ENCODE data around the gene PSMB7.

DNA sequence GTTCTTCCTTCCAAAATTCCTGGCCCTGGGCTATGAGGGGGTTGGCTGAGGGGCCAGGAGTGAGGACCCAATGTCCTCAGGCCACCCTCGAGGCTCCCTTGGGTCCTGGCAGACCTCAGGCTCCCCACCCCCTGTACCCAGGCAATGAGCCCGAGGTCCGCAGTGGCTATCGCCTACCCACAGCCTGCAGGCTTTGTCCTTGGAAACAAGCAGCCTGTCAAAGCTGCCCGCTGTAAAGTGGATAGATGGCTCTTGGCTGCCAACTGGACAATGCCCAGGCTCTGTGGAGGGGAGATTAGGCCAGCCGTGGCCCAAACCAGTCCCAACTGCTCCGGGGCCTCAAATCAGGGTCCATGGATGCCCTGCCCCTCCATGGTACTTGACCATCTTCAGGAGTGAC, 32.8 kb upstream of the PSMB7 start:
- TF ChIP-seq, protein P1, sequence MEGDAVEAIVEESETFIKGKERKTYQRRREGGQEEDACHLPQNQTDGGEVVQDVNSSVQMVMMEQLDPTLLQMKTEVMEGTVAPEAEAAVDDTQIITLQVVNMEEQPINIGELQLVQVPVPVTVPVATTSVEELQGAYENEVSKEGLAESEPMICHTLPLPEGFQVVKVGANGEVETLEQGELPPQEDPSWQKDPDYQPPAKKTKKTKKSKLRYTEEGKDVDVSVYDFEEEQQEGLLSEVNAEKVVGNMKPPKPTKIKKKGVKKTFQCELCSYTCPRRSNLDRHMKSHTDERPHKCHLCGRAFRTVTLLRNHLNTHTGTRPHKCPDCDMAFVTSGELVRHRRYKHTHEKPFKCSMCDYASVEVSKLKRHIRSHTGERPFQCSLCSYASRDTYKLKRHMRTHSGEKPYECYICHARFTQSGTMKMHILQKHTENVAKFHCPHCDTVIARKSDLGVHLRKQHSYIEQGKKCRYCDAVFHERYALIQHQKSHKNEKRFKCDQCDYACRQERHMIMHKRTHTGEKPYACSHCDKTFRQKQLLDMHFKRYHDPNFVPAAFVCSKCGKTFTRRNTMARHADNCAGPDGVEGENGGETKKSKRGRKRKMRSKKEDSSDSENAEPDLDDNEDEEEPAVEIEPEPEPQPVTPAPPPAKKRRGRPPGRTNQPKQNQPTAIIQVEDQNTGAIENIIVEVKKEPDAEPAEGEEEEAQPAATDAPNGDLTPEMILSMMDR (IDR thresholded peaks at IDR 0.05) = no peak
- no peak for TF ChIP-seq IRF2 (CRISPR knock-in tag; IDR thresholded peaks at IDR 0.05; ENCODE audit: borderline replicate concordance, low read depth)
- TF ChIP-seq EMX1 (CRISPR knock-in tag; IDR thresholded peaks at IDR 0.05) = no peak
- TF ChIP-seq ZNF121 (CRISPR knock-in tag; IDR thresholded peaks at IDR 0.05) = no peak
- TF ChIP-seq, protein P2, sequence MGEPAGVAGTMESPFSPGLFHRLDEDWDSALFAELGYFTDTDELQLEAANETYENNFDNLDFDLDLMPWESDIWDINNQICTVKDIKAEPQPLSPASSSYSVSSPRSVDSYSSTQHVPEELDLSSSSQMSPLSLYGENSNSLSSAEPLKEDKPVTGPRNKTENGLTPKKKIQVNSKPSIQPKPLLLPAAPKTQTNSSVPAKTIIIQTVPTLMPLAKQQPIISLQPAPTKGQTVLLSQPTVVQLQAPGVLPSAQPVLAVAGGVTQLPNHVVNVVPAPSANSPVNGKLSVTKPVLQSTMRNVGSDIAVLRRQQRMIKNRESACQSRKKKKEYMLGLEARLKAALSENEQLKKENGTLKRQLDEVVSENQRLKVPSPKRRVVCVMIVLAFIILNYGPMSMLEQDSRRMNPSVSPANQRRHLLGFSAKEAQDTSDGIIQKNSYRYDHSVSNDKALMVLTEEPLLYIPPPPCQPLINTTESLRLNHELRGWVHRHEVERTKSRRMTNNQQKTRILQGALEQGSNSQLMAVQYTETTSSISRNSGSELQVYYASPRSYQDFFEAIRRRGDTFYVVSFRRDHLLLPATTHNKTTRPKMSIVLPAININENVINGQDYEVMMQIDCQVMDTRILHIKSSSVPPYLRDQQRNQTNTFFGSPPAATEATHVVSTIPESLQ (CRISPR knock-in tag; IDR thresholded peaks at IDR 0.05) = no peak
- TF ChIP-seq, protein P3, sequence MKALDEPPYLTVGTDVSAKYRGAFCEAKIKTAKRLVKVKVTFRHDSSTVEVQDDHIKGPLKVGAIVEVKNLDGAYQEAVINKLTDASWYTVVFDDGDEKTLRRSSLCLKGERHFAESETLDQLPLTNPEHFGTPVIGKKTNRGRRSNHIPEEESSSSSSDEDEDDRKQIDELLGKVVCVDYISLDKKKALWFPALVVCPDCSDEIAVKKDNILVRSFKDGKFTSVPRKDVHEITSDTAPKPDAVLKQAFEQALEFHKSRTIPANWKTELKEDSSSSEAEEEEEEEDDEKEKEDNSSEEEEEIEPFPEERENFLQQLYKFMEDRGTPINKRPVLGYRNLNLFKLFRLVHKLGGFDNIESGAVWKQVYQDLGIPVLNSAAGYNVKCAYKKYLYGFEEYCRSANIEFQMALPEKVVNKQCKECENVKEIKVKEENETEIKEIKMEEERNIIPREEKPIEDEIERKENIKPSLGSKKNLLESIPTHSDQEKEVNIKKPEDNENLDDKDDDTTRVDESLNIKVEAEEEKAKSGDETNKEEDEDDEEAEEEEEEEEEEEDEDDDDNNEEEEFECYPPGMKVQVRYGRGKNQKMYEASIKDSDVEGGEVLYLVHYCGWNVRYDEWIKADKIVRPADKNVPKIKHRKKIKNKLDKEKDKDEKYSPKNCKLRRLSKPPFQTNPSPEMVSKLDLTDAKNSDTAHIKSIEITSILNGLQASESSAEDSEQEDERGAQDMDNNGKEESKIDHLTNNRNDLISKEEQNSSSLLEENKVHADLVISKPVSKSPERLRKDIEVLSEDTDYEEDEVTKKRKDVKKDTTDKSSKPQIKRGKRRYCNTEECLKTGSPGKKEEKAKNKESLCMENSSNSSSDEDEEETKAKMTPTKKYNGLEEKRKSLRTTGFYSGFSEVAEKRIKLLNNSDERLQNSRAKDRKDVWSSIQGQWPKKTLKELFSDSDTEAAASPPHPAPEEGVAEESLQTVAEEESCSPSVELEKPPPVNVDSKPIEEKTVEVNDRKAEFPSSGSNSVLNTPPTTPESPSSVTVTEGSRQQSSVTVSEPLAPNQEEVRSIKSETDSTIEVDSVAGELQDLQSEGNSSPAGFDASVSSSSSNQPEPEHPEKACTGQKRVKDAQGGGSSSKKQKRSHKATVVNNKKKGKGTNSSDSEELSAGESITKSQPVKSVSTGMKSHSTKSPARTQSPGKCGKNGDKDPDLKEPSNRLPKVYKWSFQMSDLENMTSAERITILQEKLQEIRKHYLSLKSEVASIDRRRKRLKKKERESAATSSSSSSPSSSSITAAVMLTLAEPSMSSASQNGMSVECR (CRISPR knock-in tag; IDR thresholded peaks at IDR 0.05; ENCODE audit: borderline replicate concordance) = no peak
- TF ChIP-seq, protein P4, sequence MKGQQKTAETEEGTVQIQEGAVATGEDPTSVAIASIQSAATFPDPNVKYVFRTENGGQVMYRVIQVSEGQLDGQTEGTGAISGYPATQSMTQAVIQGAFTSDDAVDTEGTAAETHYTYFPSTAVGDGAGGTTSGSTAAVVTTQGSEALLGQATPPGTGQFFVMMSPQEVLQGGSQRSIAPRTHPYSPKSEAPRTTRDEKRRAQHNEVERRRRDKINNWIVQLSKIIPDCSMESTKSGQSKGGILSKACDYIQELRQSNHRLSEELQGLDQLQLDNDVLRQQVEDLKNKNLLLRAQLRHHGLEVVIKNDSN (CRISPR knock-in tag; IDR thresholded peaks at IDR 0.05) = no peak
- TF ChIP-seq NFATC4 (CRISPR knock-in tag; IDR thresholded peaks at IDR 0.05) = no peak
- TF ChIP-seq SMAD4 (CRISPR knock-in tag; IDR thresholded peaks at IDR 0.05) = no peak
- no peak for TF ChIP-seq CREB1 (CRISPR knock-in tag; IDR thresholded peaks at IDR 0.05)
- TF ChIP-seq, protein P5, sequence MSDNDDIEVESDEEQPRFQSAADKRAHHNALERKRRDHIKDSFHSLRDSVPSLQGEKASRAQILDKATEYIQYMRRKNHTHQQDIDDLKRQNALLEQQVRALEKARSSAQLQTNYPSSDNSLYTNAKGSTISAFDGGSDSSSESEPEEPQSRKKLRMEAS (CRISPR knock-in tag; IDR thresholded peaks at IDR 0.05) = no peak

Measured in WTC11 (cell line).